HG02798 (cell line): ENCODE measurements around the gene UBQLNL.
A peak's percentile ranks its signal among the peaks of the same experiment; 100 is the strongest.

Experiments used
- ATAC-seq: cut with Tn5 transposase; IDR thresholded peaks from one replicate; pipeline ENCODE4 v1.9.1; 2021; ENCODE audit warnings: mild to moderate bottlenecking; ENCODE audit not compliant: unreplicated experiment, poor library complexity

The UBQLNL gene

GRCh38 chr11:5508605-5509004 lies 7.9 kb downstream of the UBQLNL start:
- ATAC-seq, result no peak

GRCh38 chr11:5507933-5508305 lies 8.6 kb downstream of the UBQLNL start:
- no peak for ATAC-seq

GRCh38 chr11:5507177-5507932 lies 9.1 kb downstream of the UBQLNL start:
- no peak for ATAC-seq

GRCh38 chr11:5505363-5506048 lies 11.0 kb downstream of the UBQLNL start:
- no peak for ATAC-seq

GRCh38 chr11:5504403-5504921 lies 12.0 kb downstream of the UBQLNL start:
- no peak for ATAC-seq

GRCh38 chr11:5500393-5500801 lies 16.1 kb downstream of the UBQLNL start:
- no peak for ATAC-seq

- no peak for ATAC-seq
These were observed 16.8 kb downstream of the UBQLNL start for GRCh38 chr11:5499671-5500070.

GRCh38 chr11:5489576-5490357 lies 26.7 kb downstream of the UBQLNL start:
- no peak for ATAC-seq

- no peak for ATAC-seq
These were observed 27.6 kb downstream of the UBQLNL start for GRCh38 chr11:5488798-5489399.

GRCh38 chr11:5488385-5488784 lies 28.1 kb downstream of the UBQLNL start, which contains the start of gene OR52D1:
OR52D1 (plus strand) TSS chr11:5488685; CDS start chr11:5488707, 22 bp downstream.
- no peak for ATAC-seq

GRCh38 chr11:5486421-5486820 lies 30.1 kb downstream of the UBQLNL start:
- ATAC-seq, result no peak

- ATAC-seq, result no peak
These were observed 30.5 kb downstream of the UBQLNL start for GRCh38 chr11:5486003-5486402.

GRCh38 chr11:5476186-5476819 lies 40.2 kb downstream of the UBQLNL start:
- ATAC-seq, result peak; percentile 87

GRCh38 chr11:5473921-5474320 lies 42.6 kb downstream of the UBQLNL start:
- ATAC-seq, result no peak

GRCh38 chr11:5467527-5467926 lies 49.0 kb downstream of the UBQLNL start:
- no peak for ATAC-seq
